B cell (primary cell): ENCODE results near the gene SPTBN2. TPM values are rescaled to one million over a fixed set of nuclear protein-coding genes. Genes with fewer than 3 reads are reported as not detected.
"Not testable (repeated sequence)": the region's sequence is repeated elsewhere in the genome, so short reads cannot be mapped to it uniquely, and the experiment has no call there.

Experiments
- ATAC-seq: fragments of 200-7000 bp; cut with Tn5 transposase; one replicate; pipeline ENCODE4 v1.10.0; 2021; ENCODE audit warnings: low read depth, mild to moderate bottlenecking, moderate number of reproducible peaks, moderate library complexity
- CTCF ChIA-PET: fragments of 350-600 bp; sonication (Branson Sonifier 250); formaldehyde crosslinking; loops from one replicate; lab custom pipeline; 2021; ENCODE audit warnings: antibody characterized with exemption, inconsistent platforms; lab: Charles Lee
- POLR2A ChIA-PET: fragments of 350-600 bp; sonication (Branson Sonifier 250); formaldehyde crosslinking; loops from one replicate; lab custom pipeline; 2021; ENCODE audit warnings: antibody characterized with exemption; lab: Charles Lee
- DNase-seq: peaks from one replicate; pipeline ENCODE4 v3.0.0; 2013
- H2AFZ ChIP-seq: 2 replicates; pipeline ENCODE4 v1.6.1; 2012; ENCODE audit warnings: mild to moderate bottlenecking, low read depth, low read length; ENCODE audit not compliant: insufficient read depth, poor library complexity, severe bottlenecking
- H3K27ac ChIP-seq, 2 donors: 1 replicate in 1 of 2; 2 replicates in 1 of 2; pipeline ENCODE4 v1.5.1; 2012 to 2013; ENCODE audit warnings: low read length in 2 of 2, mild to moderate bottlenecking in 2 of 2, moderate library complexity in 1 of 2
- H3K27me3 ChIP-seq, 4 experiments: fragments of 200-600 bp in 1 of 4; sonication (generic) in 1 of 4; replicated peaks in 1 of 4; 1 replicate in 2 of 4; 2 replicates in 2 of 4; pipeline versions ENCODE4 v1.6.1 to v1.7.0; 2013 to 2016; ENCODE audit warnings: low read length in 3 of 4, mild to moderate bottlenecking in 2 of 4, mixed read lengths in 1 of 4, moderate library complexity in 1 of 4; ENCODE audit not compliant: insufficient read depth in 4 of 4, control insufficient read depth in 3 of 4; ENCODE audit errors: control extremely low read depth in 1 of 4
- H3K36me3 ChIP-seq, 2 experiments: replicated peaks in 1 of 2; 1 replicate in 1 of 2; 2 replicates in 1 of 2; pipeline versions ENCODE4 v1.6.1 to v1.7.1; 2013; ENCODE audit warnings: low read length in 1 of 2; ENCODE audit not compliant: insufficient read depth in 2 of 2, control insufficient read depth in 1 of 2; ENCODE audit errors: control extremely low read depth in 1 of 2, extremely low read depth in 1 of 2
- H3K4me1 ChIP-seq, 2 donors: fragments of 200-600 bp in 1 of 2; sonication (generic) in 1 of 2; 1 replicate in 1 of 2; 2 replicates in 1 of 2; pipeline versions ENCODE4 v1.5.1 to v1.6.1; 2013 to 2017; ENCODE audit warnings: low read length in 2 of 2; ENCODE audit not compliant: control insufficient read depth in 2 of 2, insufficient read depth in 2 of 2
- H3K4me2 ChIP-seq: replicated peaks from 2 replicates; pipeline ENCODE3; 2012; ENCODE audit warnings: mild to moderate bottlenecking, low read depth, low read length; ENCODE audit not compliant: poor library complexity, severe bottlenecking
- H3K4me3 ChIP-seq, 5 experiments: fragments of 200-600 bp in 1 of 5; sonication (generic) in 1 of 5; 1 replicate in 3 of 5; 2 replicates in 2 of 5; pipeline versions ENCODE4 v1.5.1 to v1.7.0; 2011 to 2016; ENCODE audit warnings: low read length in 4 of 5, mild to moderate bottlenecking in 4 of 5, low read depth in 2 of 5, control low read depth in 1 of 5, moderate library complexity in 1 of 5; ENCODE audit not compliant: insufficient read depth in 1 of 5; ENCODE audit errors: control extremely low read depth in 1 of 5, extremely low read depth in 1 of 5
- H3K79me2 ChIP-seq: fragments of 200-600 bp; sonication (generic); one replicate; pipeline ENCODE4 v1.6.0; 2016; ENCODE audit warnings: low read length; ENCODE audit not compliant: control insufficient read depth, insufficient read depth
- H3K9ac ChIP-seq: fragments of 200-600 bp; sonication (generic); 2 replicates; pipeline ENCODE4 v1.6.1; 2017; ENCODE audit warnings: mild to moderate bottlenecking, low read length, moderate library complexity
- H3K9me3 ChIP-seq, 3 donors: one replicate each; pipeline versions ENCODE4 v1.6.1 to v1.7.1; 2013; ENCODE audit warnings: low read length in 2 of 3; ENCODE audit not compliant: control insufficient read depth in 2 of 3, insufficient read depth in 1 of 3; ENCODE audit errors: control extremely low read depth in 1 of 3
- H4K20me1 ChIP-seq: 2 replicates; pipeline ENCODE4 v1.6.0; 2012; ENCODE audit warnings: mild to moderate bottlenecking, low read length; ENCODE audit not compliant: insufficient read depth, control insufficient read depth, poor library complexity, severe bottlenecking
- H3K27ac Mint-ChIP-seq: one replicate; pipeline ENCODE4 v1.8.0; 2021; ENCODE audit warnings: mixed read lengths
- H3K27me3 Mint-ChIP-seq: one replicate; pipeline ENCODE4 v1.8.0; 2021; ENCODE audit warnings: mixed read lengths
- H3K4me1 Mint-ChIP-seq: one replicate; pipeline ENCODE4 v1.8.0; 2021; ENCODE audit warnings: mixed read lengths
- H3K4me3 Mint-ChIP-seq: one replicate; pipeline ENCODE4 v1.8.0; 2021; ENCODE audit warnings: mixed read lengths
- H3K9me3 Mint-ChIP-seq: one replicate; pipeline ENCODE4 v1.8.0; 2022; ENCODE audit warnings: mixed read lengths; ENCODE audit not compliant: insufficient read depth
- EZH2 ChIP-seq: IDR thresholded peaks from 2 replicates; pipeline ENCODE4 v1.6.1; 2012; ENCODE audit warnings: borderline replicate concordance, low read depth, mild to moderate bottlenecking, moderate library complexity, low read length; ENCODE audit not compliant: insufficient read depth, poor library complexity, severe bottlenecking
- WGBS: methylation state at CpG from one replicate; pipeline ENCODE4 v1.1.5; 2013; ENCODE audit warnings: missing lambda C conversion rate; ENCODE audit not compliant: insufficient coverage; 5-methylcytosine and 5-hydroxymethylcytosine counted together
- intact Hi-C: fragments of 100-400 bp; cut with micrococcal nuclease; formaldehyde crosslinking; loops from one replicate; pipeline ENCODE4 v1.10.0; 2022
- polyA plus RNA-seq: library from polyadenylated mRNA; depleted of rRNA; stranded (reverse); fragments of >200 nt; gene quantifications from 2 replicates; pipeline ENCODE4 v1.2.3, GENCODE V29; 2012
- total RNA-seq, 2 donors: library from RNA; stranded (reverse); fragments of 120-200 nt in 1 of 2; gene quantifications; 1 replicate in 1 of 2; 2 replicates in 1 of 2; pipeline versions ENCODE4 v1.2.3 to v1.2.4, GENCODE V29; 2013 to 2022
- TF ChIP-seq, protein P1 (sequence below): fragments of 200-600 bp; IDR thresholded peaks from one replicate; pipeline ENCODE4 v1.8.0; 2022; ENCODE audit warnings: antibody characterized with exemption, mild to moderate bottlenecking

The SPTBN2 gene
- total and polyA plus RNA-seq, 2 donors (not counting 1 experiment from before 2014, with no cell fraction given): 0.67 to 1.2 TPM

DNA sequence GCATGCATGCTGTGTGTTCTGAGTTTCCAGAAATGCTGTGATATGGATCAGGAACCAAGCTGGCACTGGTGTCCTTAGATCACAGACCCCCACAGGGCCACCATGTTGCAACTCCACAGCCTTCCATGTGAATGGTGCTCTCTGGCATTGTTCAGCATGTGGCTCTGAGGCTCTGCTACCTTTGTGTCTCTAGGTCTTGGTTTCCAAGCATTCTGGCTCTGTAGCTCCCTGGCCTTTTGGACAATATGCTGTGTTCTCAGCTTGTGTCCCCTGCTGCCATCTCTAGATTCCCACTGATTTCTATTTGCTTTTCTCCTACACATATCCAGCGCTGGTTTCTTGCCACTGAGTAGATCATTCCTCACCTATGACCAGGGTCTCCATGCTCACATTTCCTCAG is 3.9 kb downstream of the SPTBN2 start:
- Histone ChIP-seq H3K9me3 (no peaks in the 10 kb centered on the region), H2AFZ (no peak overlapping the region), H3K4me3 (no peak overlapping the region), H3K79me2 (no peaks in the 10 kb centered on the region), H3K9ac (no peak overlapping the region), H3K36me3 (no peaks in the 10 kb centered on the region), H3K27me3 (peaks cover 0 to 44% (median 19%) of the 10 kb centered on the region in 4 experiments), H4K20me1 (no peaks in the 10 kb centered on the region), H3K4me2 (no peak overlapping the region), H3K4me1 (peaks cover 15 to 20% of the 10 kb centered on the region in 2 donors), H3K27ac (no peak overlapping the region)
- Mint-ChIP-seq H3K4me1 (peaks cover 19% of the 10 kb centered on the region), H3K27me3 (peaks cover 40% of the 10 kb centered on the region), H3K27ac (no peak overlapping the region), H3K9me3 (no peaks in the 10 kb centered on the region), H3K4me3 (no peak overlapping the region)
- POLR2A ChIA-PET: no interaction called here
- CTCF ChIA-PET: interaction anchor here (0.9 to 2.5 kb wide), 5 partner anchors 9 to 314 kb away, joined by 3 to 9 read pairs (median 3); no protein-coding TSS in a partner anchor
- DNase-seq (no peak), ATAC-seq (no peak)
- intact Hi-C loops: no loop called here
- 100% methylated on average over 1 of the region's 1 CpG for WGBS
- TF ChIP-seq, protein P1, sequence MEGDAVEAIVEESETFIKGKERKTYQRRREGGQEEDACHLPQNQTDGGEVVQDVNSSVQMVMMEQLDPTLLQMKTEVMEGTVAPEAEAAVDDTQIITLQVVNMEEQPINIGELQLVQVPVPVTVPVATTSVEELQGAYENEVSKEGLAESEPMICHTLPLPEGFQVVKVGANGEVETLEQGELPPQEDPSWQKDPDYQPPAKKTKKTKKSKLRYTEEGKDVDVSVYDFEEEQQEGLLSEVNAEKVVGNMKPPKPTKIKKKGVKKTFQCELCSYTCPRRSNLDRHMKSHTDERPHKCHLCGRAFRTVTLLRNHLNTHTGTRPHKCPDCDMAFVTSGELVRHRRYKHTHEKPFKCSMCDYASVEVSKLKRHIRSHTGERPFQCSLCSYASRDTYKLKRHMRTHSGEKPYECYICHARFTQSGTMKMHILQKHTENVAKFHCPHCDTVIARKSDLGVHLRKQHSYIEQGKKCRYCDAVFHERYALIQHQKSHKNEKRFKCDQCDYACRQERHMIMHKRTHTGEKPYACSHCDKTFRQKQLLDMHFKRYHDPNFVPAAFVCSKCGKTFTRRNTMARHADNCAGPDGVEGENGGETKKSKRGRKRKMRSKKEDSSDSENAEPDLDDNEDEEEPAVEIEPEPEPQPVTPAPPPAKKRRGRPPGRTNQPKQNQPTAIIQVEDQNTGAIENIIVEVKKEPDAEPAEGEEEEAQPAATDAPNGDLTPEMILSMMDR: no peak
- no peak for TF ChIP-seq EZH2

GRCh38 chr11:66724167-66724566 is 4.8 kb downstream of the SPTBN2 start:
- DNase-seq, H3K27ac Mint-ChIP-seq, intact Hi-C loops, H3K79me2 ChIP-seq, ATAC-seq, H3K9me3 Mint-ChIP-seq, POLR2A ChIA-PET, H3K9ac ChIP-seq, H3K36me3 ChIP-seq, H4K20me1 ChIP-seq, H3K4me3 Mint-ChIP-seq, H3K4me2 ChIP-seq, H3K4me3 ChIP-seq, H3K27ac ChIP-seq, H3K9me3 ChIP-seq, H2AFZ ChIP-seq: not testable (repeated sequence)
- H3K27me3 ChIP-seq: peaks cover 0 to 45% (median 17%) of the 10 kb centered on the region in 4 experiments
- peaks cover 19% of the 10 kb centered on the region for H3K4me1 Mint-ChIP-seq
- peaks cover 43% of the 10 kb centered on the region for H3K27me3 Mint-ChIP-seq
- 94% methylated on average over 4 of the region's 5 CpGs for WGBS
- CTCF ChIA-PET: interaction anchor here (1.3 kb wide), 1 partner anchor 29 kb away, joined by 4 read pairs; no protein-coding TSS in a partner anchor
- peaks cover 15 to 20% of the 10 kb centered on the region in 2 donors for H3K4me1 ChIP-seq
